Neural crest cell (in vitro differentiated cells): ENCODE measurements around the gene SPHK2. TPM values are rescaled to one million over a fixed set of nuclear protein-coding genes. Genes with fewer than 3 reads are reported as not detected.
"Not testable (repeated sequence)": the region's sequence is repeated elsewhere in the genome, so short reads cannot be mapped to it uniquely, and the experiment has no call there.

Experiments used
- DNase-seq: peaks from one replicate; pipeline ENCODE4 v3.0.0; 2021; ENCODE audit warnings: low read depth, mixed read lengths, low spot score
- H3K27ac Mint-ChIP-seq: one replicate; pipeline ENCODE4 v1.8.0; 2021; ENCODE audit warnings: mild to moderate bottlenecking, mixed read lengths; ENCODE audit not compliant: unreplicated experiment
- H3K27me3 Mint-ChIP-seq: 2 replicates; pipeline ENCODE4 v1.8.0; 2021; ENCODE audit warnings: low read depth, mild to moderate bottlenecking, mixed read lengths
- H3K36me3 Mint-ChIP-seq: 2 replicates; pipeline ENCODE4 v1.8.0; 2021; ENCODE audit warnings: low read depth, mild to moderate bottlenecking, mixed read lengths
- H3K4me1 Mint-ChIP-seq: 2 replicates; pipeline ENCODE4 v1.8.0; 2021; ENCODE audit warnings: mixed read lengths
- H3K4me3 Mint-ChIP-seq: one replicate; pipeline ENCODE4 v1.8.0; 2021; ENCODE audit warnings: mild to moderate bottlenecking, mixed read lengths
- H3K9me3 Mint-ChIP-seq: 2 replicates; pipeline ENCODE4 v1.8.0; 2021; ENCODE audit warnings: mixed read lengths
- CTCF ChIP-seq: fragments of 200-600 bp; sonication (generic); conservative IDR thresholded peaks from 2 replicates; pipeline ENCODE4 v1.5.0; 2021; ENCODE audit warnings: antibody characterized with exemption, mild to moderate bottlenecking
- total RNA-seq: library from RNA; stranded (reverse); gene quantifications from 2 replicates; pipeline ENCODE4 v1.2.1, GENCODE V29; 2021

The SPHK2 gene
- total RNA-seq, 1 donor from 2014 or later = 50.3 TPM

- Mint-ChIP-seq H3K27ac (no peak overlapping the region), H3K4me3 (no peak overlapping the region), H3K9me3 (no peaks in the 10 kb centered on the region), H3K27me3 (no peaks in the 10 kb centered on the region), H3K36me3 (no peaks in the 10 kb centered on the region), H3K4me1 (peaks cover 8% of the 10 kb centered on the region)
- no peak for DNase-seq
- TF ChIP-seq CTCF = no peak
Observed at GRCh38 chr19:48651683-48652048, 32.4 kb downstream of the SPHK2 start.

- H3K4me3 Mint-ChIP-seq = no peak overlapping the region
- no peak for TF ChIP-seq CTCF
- H3K4me1 Mint-ChIP-seq = peaks cover 4% of the 10 kb centered on the region
- DNase-seq = no peak
- H3K27ac Mint-ChIP-seq = no peak overlapping the region
- no peaks in the 10 kb centered on the region for H3K36me3 Mint-ChIP-seq
- no peaks in the 10 kb centered on the region for H3K27me3 Mint-ChIP-seq
- H3K9me3 Mint-ChIP-seq = no peaks in the 10 kb centered on the region
Observed at GRCh38 chr19:48654299-48655059, 35.2 kb downstream of the SPHK2 start.

GRCh38 chr19:48656840-48657474 is 37.7 kb downstream of the SPHK2 start:
- Mint-ChIP-seq H3K4me3 (no peak overlapping the region), H3K27me3 (no peaks in the 10 kb centered on the region), H3K9me3 (peaks cover 4% of the 10 kb centered on the region), H3K36me3 (no peaks in the 10 kb centered on the region), H3K27ac (no peak overlapping the region), H3K4me1 (peaks cover 4% of the 10 kb centered on the region)
- DNase-seq = no peak
- no peak for TF ChIP-seq CTCF

GRCh38 chr19:48657828-48658227 is 38.5 kb downstream of the SPHK2 start:
- H3K9me3 Mint-ChIP-seq, H3K36me3 Mint-ChIP-seq, H3K4me1 Mint-ChIP-seq, H3K4me3 Mint-ChIP-seq, H3K27ac Mint-ChIP-seq, DNase-seq, H3K27me3 Mint-ChIP-seq: not testable (repeated sequence)

GRCh38 chr19:48658483-48658882 is 39.2 kb downstream of the SPHK2 start:
- no peaks in the 10 kb centered on the region for H3K27me3 Mint-ChIP-seq

More at GRCh38 chr19:48658483-48658882, 39.2 kb downstream of the SPHK2 start:
- no peak for TF ChIP-seq CTCF
- no peak overlapping the region for H3K4me3 Mint-ChIP-seq
- H3K4me1 Mint-ChIP-seq = peaks cover 4% of the 10 kb centered on the region
- no peak overlapping the region for H3K27ac Mint-ChIP-seq
- DNase-seq = no peak
- peaks cover 4% of the 10 kb centered on the region for H3K9me3 Mint-ChIP-seq
- H3K36me3 Mint-ChIP-seq = no peaks in the 10 kb centered on the region
